SK-N-MC (cell line): ENCODE data around the gene PEPD.

Experiments
- DNase-seq: peaks from one replicate; pipeline ENCODE4 v3.0.0-alpha.2; 2011; ENCODE audit warnings: low read depth, low spot score
- H3K27ac ChIP-seq: fragments of 200-600 bp; sonication (generic); 2 replicates; pipeline ENCODE4 v1.5.1; 2016; ENCODE audit warnings: mixed run types
- H3K36me3 ChIP-seq: fragments of 200-600 bp; sonication (generic); 2 replicates; pipeline ENCODE4 v1.6.1; 2017; ENCODE audit warnings: antibody characterized with exemption, low read length, mixed read lengths; ENCODE audit not compliant: insufficient read depth
- H3K4me3 ChIP-seq: fragments of 200-600 bp; sonication (generic); 2 replicates; pipeline ENCODE4 v1.5.1; 2016
- H3K9ac ChIP-seq: fragments of 200-600 bp; sonication (generic); 2 replicates; pipeline ENCODE4 v1.8.0; 2017; ENCODE audit warnings: mixed run types, mixed read lengths; ENCODE audit not compliant: insufficient read length
- H3K9me3 ChIP-seq: fragments of 200-600 bp; sonication (generic); 2 replicates; pipeline ENCODE4 v1.6.1; 2017; ENCODE audit warnings: low read depth, mild to moderate bottlenecking, antibody characterized with exemption, low read length, moderate library complexity, mixed read lengths
- EZH2 ChIP-seq: fragments of 200-600 bp; sonication (generic); IDR thresholded peaks from one replicate; pipeline ENCODE4 v1.6.1; 2017; ENCODE audit warnings: antibody characterized with exemption
- FOXP2 ChIP-seq: optimal IDR thresholded peaks from 2 replicates; pipeline ENCODE3; 2011; ENCODE audit warnings: mild to moderate bottlenecking, moderate library complexity; ENCODE audit not compliant: insufficient read depth; ENCODE audit errors: extremely low read length, control extremely low read depth
- POLR2AphosphoS5 ChIP-seq: IDR thresholded peaks from 2 replicates; pipeline ENCODE4 v1.6.1; 2012; ENCODE audit warnings: mild to moderate bottlenecking, low read depth, low read length, borderline replicate concordance

PEPD gene

GRCh38 chr19:33376423-33376822 lies 145.2 kb downstream of the PEPD start:
- peak overlapping the region; percentile 39; the same call in 1 of the 2 replicates for H3K27ac ChIP-seq
- peaks cover 48% of the 10 kb centered on the region for H3K36me3 ChIP-seq
- peak overlapping the region; percentile 82 for H3K4me3 ChIP-seq
- H3K9ac ChIP-seq = peak overlapping the region; percentile 95
- DNase-seq = no peak
- no peak for TF ChIP-seq POLR2AphosphoS5
- TF ChIP-seq EZH2 = no peak
- TF ChIP-seq FOXP2 = no peak
- H3K9me3 ChIP-seq = no peaks in the 10 kb centered on the region

GRCh38 chr19:33375837-33376159 lies 145.8 kb downstream of the PEPD start:
- Histone ChIP-seq H3K36me3 (peaks cover 42% of the 10 kb centered on the region), H3K4me3 (peak overlapping the region; percentile 82), H3K9me3 (no peaks in the 10 kb centered on the region), H3K27ac (0 out of 2 replicates have a peak overlapping the region, but pooled peaks have one; percentile 6), H3K9ac (peak overlapping the region; percentile 95)
- TF ChIP-seq EZH2 (no peak), FOXP2 (no peak), POLR2AphosphoS5 (no peak)
- DNase-seq = no peak

GRCh38 chr19:33375156-33375836 lies 146.3 kb downstream of the PEPD start:
- peak overlapping the region; percentile 91; the same call in 1 of the 2 replicates for H3K27ac ChIP-seq
- peak overlapping the region; percentile 82 for H3K4me3 ChIP-seq

GRCh38 chr19:33374236-33374714 lies 147.3 kb downstream of the PEPD start:
- no peak for DNase-seq
- Histone ChIP-seq H3K4me3 (peak overlapping the region; percentile 82), H3K9ac (peak overlapping the region; percentile 95), H3K36me3 (peaks cover 26% of the 10 kb centered on the region), H3K27ac (peak overlapping the region; percentile 91), H3K9me3 (no peaks in the 10 kb centered on the region)
- TF ChIP-seq EZH2 (no peak), FOXP2 (no peak), POLR2AphosphoS5 (no peak)

More at GRCh38 chr19:33375156-33375836, 146.3 kb downstream of the PEPD start:
- TF ChIP-seq POLR2AphosphoS5 = no peak
- TF ChIP-seq FOXP2 = no peak
- no peak for TF ChIP-seq EZH2
- Histone ChIP-seq H3K9me3 (no peaks in the 10 kb centered on the region), H3K9ac (peak overlapping the region; percentile 95), H3K36me3 (peaks cover 37% of the 10 kb centered on the region)
- no peak for DNase-seq

- H3K27ac ChIP-seq = peak within 1 kb of the TSS; percentile 98
- no peak for DNase-seq
- H3K9me3 ChIP-seq = no peaks in the 10 kb centered on the region
- peaks cover 20% of the 10 kb centered on the region for H3K36me3 ChIP-seq
- H3K9ac ChIP-seq = peak within 1 kb of the TSS; percentile 95
- peak within 1 kb of the TSS; percentile 82 for H3K4me3 ChIP-seq
- TF ChIP-seq POLR2AphosphoS5 (peak; percentile 85; the same call in 1 of the 2 replicates), EZH2 (no peak)
Observed at GRCh38 chr19:33373453-33374235, 147.9 kb downstream of the PEPD start, which contains the start of gene CEBPG. CEBPG (plus strand) TSS chr19:33373709; CDS start chr19:33379240, 5,531 bp downstream.

GRCh38 chr19:33370783-33371182 lies 150.8 kb downstream of the PEPD start:
- TF ChIP-seq EZH2 = no peak
- TF ChIP-seq FOXP2 = no peak
- TF ChIP-seq POLR2AphosphoS5 = no peak

GRCh38 chr19:33368074-33368864 lies 153.3 kb downstream of the PEPD start:
- DNase-seq = no peak
- Histone ChIP-seq H3K4me3 (no peak overlapping the region), H3K36me3 (no peaks in the 10 kb centered on the region), H3K9ac (no peak overlapping the region), H3K27ac (no peak overlapping the region), H3K9me3 (no peaks in the 10 kb centered on the region)
- TF ChIP-seq EZH2 (no peak), POLR2AphosphoS5 (no peak), FOXP2 (no peak)

More at GRCh38 chr19:33370783-33371182, 150.8 kb downstream of the PEPD start:
- H3K36me3 ChIP-seq = peaks cover 4% of the 10 kb centered on the region; the same call in 1 of the 2 replicates
- no peak overlapping the region for H3K9ac ChIP-seq
- H3K27ac ChIP-seq = no peak overlapping the region
- H3K9me3 ChIP-seq = no peaks in the 10 kb centered on the region
- no peak overlapping the region for H3K4me3 ChIP-seq
- no peak for DNase-seq
